AG04449 (cell line): Measurements from ENCODE around the gene SLC15A2.
"Not testable (repeated sequence)": the region's sequence is repeated elsewhere in the genome, so short reads cannot be mapped to it uniquely, and the experiment has no call there.

ENCODE experiments used
- CTCF ChIA-PET: fragments of 350-600 bp; formaldehyde crosslinking; extraction: SDS; loops from one replicate; lab custom pipeline; 2021; ENCODE audit warnings: antibody characterized with exemption; lab: Yijun Ruan, JAX
- POLR2A ChIA-PET: fragments of 400-600, 350-600 bp; formaldehyde crosslinking; extraction: SDS; loops from one replicate; lab custom pipeline; 2020; ENCODE audit warnings: antibody characterized with exemption, inconsistent platforms; lab: Yijun Ruan, JAX
- DNase-seq: peaks from one replicate; pipeline ENCODE4 v3.0.0-alpha.2; 2010; ENCODE audit warnings: low read depth, low spot score
- H3K4me3 ChIP-seq: 2 replicates; pipeline ENCODE4 v1.5.1; 2011; ENCODE audit warnings: low read depth, mild to moderate bottlenecking, control low read depth, low read length
- CTCF ChIP-seq: IDR thresholded peaks from one replicate; pipeline ENCODE4 v1.5.1; 2011; ENCODE audit warnings: mild to moderate bottlenecking, moderate library complexity, low read length, control low read depth, inconsistent platforms; ENCODE audit not compliant: insufficient read depth; ENCODE audit errors: missing control alignments

SLC15A2 gene

DNA sequence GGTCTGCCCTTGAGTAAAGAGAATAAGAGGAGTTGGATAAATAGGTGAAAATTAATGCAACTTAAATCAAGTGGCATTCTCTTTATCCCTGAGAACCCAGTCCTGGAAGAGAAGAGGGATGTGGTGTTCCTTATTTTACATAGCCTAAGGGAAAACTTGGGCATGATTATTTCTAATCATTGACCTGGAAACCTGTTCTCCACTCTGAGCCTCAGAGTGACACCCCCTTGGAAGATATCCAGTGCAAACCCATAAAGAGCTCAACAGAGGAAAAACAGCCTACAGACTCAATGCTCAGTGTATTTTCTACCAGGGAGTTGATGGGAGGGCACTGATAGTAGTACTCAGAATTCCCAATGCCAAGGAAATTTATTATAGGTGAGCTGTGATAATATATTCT, 22.0 kb downstream of the SLC15A2 start:
- ChIA-PET CTCF (no interaction called here), POLR2A (interaction anchor here (1.1 kb wide), 1 partner anchor 24 kb away, joined by 3 read pairs; no protein-coding TSS in a partner anchor)
- no peak for DNase-seq
- H3K4me3 ChIP-seq, result no peak overlapping the region
- TF ChIP-seq CTCF, result no peak

DNA sequence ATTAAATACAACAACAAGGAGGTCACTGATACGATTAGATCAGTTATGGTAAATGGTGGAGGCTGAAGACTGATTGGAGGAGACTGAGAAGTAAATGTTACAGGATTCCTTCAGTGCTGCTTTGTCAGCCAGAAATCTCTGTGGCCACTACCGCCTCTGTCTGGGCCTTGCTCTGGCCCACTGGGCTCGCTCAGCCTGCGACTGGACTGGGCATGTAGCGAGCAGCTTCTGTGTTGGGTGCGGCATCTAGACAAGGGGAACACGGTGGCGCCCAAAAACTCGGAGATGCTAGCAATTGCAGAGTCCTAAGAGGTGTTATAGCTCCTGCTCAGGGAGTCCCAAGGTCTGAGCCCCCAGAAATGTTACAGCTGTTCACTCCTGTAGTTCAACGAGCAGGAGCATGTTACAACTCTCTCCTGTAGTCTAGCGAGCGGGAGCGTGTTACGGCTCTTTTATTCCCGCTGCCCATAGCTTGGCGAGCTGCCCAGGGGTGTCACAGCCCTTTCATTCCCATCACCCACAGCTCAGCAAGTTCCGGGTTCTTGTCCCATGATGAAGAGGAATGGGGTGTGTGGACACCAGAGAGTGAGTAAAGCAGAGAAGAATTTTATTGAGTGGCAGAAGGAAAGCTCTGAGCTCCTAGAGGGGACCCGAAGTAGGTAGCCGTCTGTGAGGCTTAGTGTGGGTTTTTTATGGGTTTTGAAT, 24.7 kb downstream of the SLC15A2 start:
- ChIA-PET POLR2A (no interaction called here), CTCF (no interaction called here)
- no peak for TF ChIP-seq CTCF
- H3K4me3 ChIP-seq, result no peak overlapping the region
- no peak for DNase-seq

GRCh38 chr3:121924734-121925133, 30.5 kb downstream of the SLC15A2 start:
- CTCF ChIA-PET, result no interaction called here
- no peak overlapping the region for H3K4me3 ChIP-seq
- POLR2A ChIA-PET, result no interaction called here
- DNase-seq, result no peak
- TF ChIP-seq CTCF, result no peak

DNA sequence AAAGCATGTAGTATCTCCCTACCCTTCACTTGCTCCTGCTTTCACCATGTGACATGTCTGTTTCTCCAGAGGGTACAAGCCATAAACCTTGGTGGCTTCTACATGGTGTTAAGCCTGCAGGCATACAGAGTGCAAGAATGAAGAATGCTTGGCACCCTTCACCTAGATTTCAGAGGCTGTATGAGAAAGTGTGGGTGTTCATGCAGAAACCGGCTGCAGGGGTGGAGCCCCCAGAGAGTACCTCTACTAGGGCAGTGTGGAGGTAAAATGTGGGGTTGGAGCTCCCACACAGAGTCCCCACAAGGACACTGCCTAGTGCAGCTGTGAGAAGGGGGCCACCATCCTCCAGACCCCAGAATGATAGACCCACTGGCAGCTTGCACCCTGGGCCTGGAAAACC, 32.2 kb downstream of the SLC15A2 start:
- ChIA-PET POLR2A (no interaction called here), CTCF (no interaction called here)
- DNase-seq, result no peak
- H3K4me3 ChIP-seq, result no peak overlapping the region
- no peak for TF ChIP-seq CTCF

- H3K4me3 ChIP-seq, CTCF ChIA-PET, DNase-seq, POLR2A ChIA-PET: not testable (repeated sequence)
Measured at GRCh38 chr3:121938141-121938855, 44.1 kb downstream of the SLC15A2 start.

- no peak for DNase-seq
Measured at GRCh38 chr3:121941592-121941991, 47.4 kb downstream of the SLC15A2 start.

More at GRCh38 chr3:121941592-121941991, 47.4 kb downstream of the SLC15A2 start:
- no peak for TF ChIP-seq CTCF
- CTCF ChIA-PET, result no interaction called here
- no peak overlapping the region for H3K4me3 ChIP-seq
- POLR2A ChIA-PET, result no interaction called here
